NB4 (cell line): ENCODE data around the gene SLC2A4RG.

Experiments used
- DNase-seq: peaks from one replicate; pipeline ENCODE4 v3.0.0; 2010; ENCODE audit warnings: low read depth
- H3K4me3 ChIP-seq: one replicate; pipeline ENCODE4 v1.5.1; 2011; ENCODE audit warnings: mild to moderate bottlenecking, low read depth, low read length, moderate library complexity
- MAX ChIP-seq: IDR thresholded peaks from 2 replicates; pipeline ENCODE4 v1.6.1; 2011; ENCODE audit warnings: low read depth, low read length
- MYC ChIP-seq: IDR thresholded peaks from 2 replicates; pipeline ENCODE4 v1.6.1; 2011; ENCODE audit warnings: low read depth, low read length
- POLR2A ChIP-seq: IDR thresholded peaks from 2 replicates; pipeline ENCODE4 v1.6.1; 2011; ENCODE audit warnings: mild to moderate bottlenecking; ENCODE audit not compliant: insufficient read length; ENCODE audit errors: extremely low read depth
- TF ChIP-seq, protein P1 (sequence below): IDR thresholded peaks from one replicate; pipeline ENCODE4 v1.5.1; 2012; ENCODE audit warnings: low read depth, low read length

SLC2A4RG gene

GRCh38 chr20:63787302-63787701 lies 47.7 kb downstream of the SLC2A4RG start:
- no peak for DNase-seq
- no peak overlapping the region for H3K4me3 ChIP-seq
- TF ChIP-seq MYC (no peak), MAX (no peak), POLR2A (no peak)
- TF ChIP-seq, protein P1, sequence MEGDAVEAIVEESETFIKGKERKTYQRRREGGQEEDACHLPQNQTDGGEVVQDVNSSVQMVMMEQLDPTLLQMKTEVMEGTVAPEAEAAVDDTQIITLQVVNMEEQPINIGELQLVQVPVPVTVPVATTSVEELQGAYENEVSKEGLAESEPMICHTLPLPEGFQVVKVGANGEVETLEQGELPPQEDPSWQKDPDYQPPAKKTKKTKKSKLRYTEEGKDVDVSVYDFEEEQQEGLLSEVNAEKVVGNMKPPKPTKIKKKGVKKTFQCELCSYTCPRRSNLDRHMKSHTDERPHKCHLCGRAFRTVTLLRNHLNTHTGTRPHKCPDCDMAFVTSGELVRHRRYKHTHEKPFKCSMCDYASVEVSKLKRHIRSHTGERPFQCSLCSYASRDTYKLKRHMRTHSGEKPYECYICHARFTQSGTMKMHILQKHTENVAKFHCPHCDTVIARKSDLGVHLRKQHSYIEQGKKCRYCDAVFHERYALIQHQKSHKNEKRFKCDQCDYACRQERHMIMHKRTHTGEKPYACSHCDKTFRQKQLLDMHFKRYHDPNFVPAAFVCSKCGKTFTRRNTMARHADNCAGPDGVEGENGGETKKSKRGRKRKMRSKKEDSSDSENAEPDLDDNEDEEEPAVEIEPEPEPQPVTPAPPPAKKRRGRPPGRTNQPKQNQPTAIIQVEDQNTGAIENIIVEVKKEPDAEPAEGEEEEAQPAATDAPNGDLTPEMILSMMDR: no peak

GRCh38 chr20:63787749-63788148 lies 48.2 kb downstream of the SLC2A4RG start:
- TF ChIP-seq MYC (no peak), MAX (no peak), POLR2A (no peak)
- TF ChIP-seq, protein P1: no peak
- no peak for DNase-seq
- no peak overlapping the region for H3K4me3 ChIP-seq

GRCh38 chr20:63789836-63790571 lies 50.4 kb downstream of the SLC2A4RG start:
- no peak for DNase-seq
- TF ChIP-seq, protein P1: no peak
- no peak for TF ChIP-seq MYC
- no peak for TF ChIP-seq MAX
- no peak for TF ChIP-seq POLR2A
- H3K4me3 ChIP-seq: no peak overlapping the region

DNA sequence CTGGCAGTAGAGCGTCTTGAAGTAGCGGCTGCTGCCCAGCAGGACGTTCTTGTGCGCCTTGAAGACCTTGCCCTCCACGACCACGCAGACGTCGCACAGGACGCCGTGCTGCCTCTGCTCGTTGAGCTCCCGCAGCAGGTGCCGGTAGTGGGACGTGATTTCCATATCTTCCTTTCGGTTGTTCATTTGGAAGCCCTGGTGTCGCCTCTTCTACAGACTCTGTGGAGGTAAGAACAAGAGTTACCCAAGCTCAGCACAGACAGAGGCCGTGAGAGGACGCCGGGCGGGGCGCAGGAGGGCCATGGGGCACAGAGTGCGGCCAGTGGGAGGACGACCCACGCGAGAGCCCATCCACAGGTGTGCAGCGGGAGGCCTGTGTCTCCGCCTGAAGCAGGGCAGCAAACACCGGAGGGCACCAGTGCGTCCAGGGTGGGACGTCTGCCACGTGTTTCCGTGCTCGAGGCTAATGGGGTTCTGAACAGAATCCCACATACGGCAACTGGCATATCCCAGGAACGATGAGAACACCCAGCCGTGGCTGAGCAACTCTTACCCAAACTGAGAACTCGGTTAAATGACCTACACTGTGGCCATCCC lies 51.1 kb downstream of the SLC2A4RG start:
- TF ChIP-seq, protein P1: no peak
- no peak for TF ChIP-seq MAX
- no peak overlapping the region for H3K4me3 ChIP-seq
- DNase-seq: no peak

DNA sequence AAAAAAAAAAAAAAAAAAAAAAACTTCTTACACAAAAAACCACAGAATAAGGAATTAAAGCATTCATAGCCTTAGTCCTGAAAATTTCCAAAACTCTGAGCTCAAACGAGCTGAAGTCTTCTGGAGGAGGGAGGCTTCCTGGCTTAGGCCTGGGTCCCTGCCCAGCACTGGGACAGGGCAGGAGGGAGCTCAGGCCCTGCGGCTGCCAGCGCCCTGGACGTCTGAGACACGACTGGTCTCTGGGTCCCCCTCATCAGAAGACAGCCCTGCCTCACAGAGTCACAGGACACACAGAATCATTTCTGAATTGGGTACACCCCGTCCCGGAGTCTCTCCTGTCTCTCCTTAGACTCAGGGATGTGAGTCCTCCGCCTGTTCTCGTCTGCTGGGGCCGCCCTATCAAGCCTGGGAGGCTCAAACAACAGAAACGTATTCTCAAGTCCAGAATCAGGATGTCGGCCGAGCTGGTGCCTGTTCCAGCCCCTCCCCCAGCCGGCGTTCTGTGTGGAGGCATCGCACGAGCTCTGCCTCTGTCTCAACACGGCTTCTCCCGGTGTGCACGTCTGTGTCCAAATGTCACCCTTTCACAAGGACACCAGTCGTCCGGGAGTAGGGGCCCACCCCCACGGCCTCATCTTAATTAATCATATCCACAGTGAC lies 52.1 kb downstream of the SLC2A4RG start:
- no peak for DNase-seq
- no peak overlapping the region for H3K4me3 ChIP-seq
- TF ChIP-seq MAX (no peak), MYC (no peak), POLR2A (no peak)
- TF ChIP-seq, protein P1: no peak
